GM12864 (cell line): ENCODE data around the gene WDR20.

Source experiments
- DNase-seq: peaks from one replicate; pipeline ENCODE4 v3.0.0-alpha.2; 2011; ENCODE audit warnings: low read depth
- H3K4me3 ChIP-seq: 2 replicates; pipeline ENCODE4 v1.5.1; 2011; ENCODE audit warnings: mild to moderate bottlenecking, low read depth, low read length, control low read depth
- CTCF ChIP-seq: IDR thresholded peaks from 2 replicates; pipeline ENCODE4 v1.5.1; 2011; ENCODE audit warnings: low read depth, mild to moderate bottlenecking, moderate library complexity, low read length, control low read depth, inconsistent platforms; ENCODE audit errors: missing control alignments

Gene WDR20

GRCh38 chr14:102183886-102184285 lies 44.2 kb downstream of the WDR20 start:
- no peak for TF ChIP-seq CTCF
- DNase-seq: no peak

GRCh38 chr14:102184316-102185035 lies 44.8 kb downstream of the WDR20 start:
- no peak for TF ChIP-seq CTCF
- no peak for DNase-seq
- H3K4me3 ChIP-seq: no peak overlapping the region

More at GRCh38 chr14:102183886-102184285, 44.2 kb downstream of the WDR20 start:
- H3K4me3 ChIP-seq: no peak overlapping the region

GRCh38 chr14:102185360-102185759 lies 45.7 kb downstream of the WDR20 start:
- DNase-seq: no peak
- H3K4me3 ChIP-seq: no peak overlapping the region
- no peak for TF ChIP-seq CTCF

- H3K4me3 ChIP-seq: no peak overlapping the region
- no peak for DNase-seq
- no peak for TF ChIP-seq CTCF
Measured at GRCh38 chr14:102187044-102187443, 47.3 kb downstream of the WDR20 start.

- TF ChIP-seq CTCF: no peak
- H3K4me3 ChIP-seq: no peak overlapping the region
- DNase-seq: no peak
Measured at GRCh38 chr14:102187568-102188001, 47.9 kb downstream of the WDR20 start.

- no peak for DNase-seq
- no peak for TF ChIP-seq CTCF
- no peak overlapping the region for H3K4me3 ChIP-seq
Measured at GRCh38 chr14:102188187-102188586, 48.5 kb downstream of the WDR20 start.

GRCh38 chr14:102189874-102190273 lies 50.2 kb downstream of the WDR20 start:
- no peak overlapping the region for H3K4me3 ChIP-seq
- no peak for TF ChIP-seq CTCF
- DNase-seq: no peak
